ENCODE results near the gene C1orf116.

DNA sequence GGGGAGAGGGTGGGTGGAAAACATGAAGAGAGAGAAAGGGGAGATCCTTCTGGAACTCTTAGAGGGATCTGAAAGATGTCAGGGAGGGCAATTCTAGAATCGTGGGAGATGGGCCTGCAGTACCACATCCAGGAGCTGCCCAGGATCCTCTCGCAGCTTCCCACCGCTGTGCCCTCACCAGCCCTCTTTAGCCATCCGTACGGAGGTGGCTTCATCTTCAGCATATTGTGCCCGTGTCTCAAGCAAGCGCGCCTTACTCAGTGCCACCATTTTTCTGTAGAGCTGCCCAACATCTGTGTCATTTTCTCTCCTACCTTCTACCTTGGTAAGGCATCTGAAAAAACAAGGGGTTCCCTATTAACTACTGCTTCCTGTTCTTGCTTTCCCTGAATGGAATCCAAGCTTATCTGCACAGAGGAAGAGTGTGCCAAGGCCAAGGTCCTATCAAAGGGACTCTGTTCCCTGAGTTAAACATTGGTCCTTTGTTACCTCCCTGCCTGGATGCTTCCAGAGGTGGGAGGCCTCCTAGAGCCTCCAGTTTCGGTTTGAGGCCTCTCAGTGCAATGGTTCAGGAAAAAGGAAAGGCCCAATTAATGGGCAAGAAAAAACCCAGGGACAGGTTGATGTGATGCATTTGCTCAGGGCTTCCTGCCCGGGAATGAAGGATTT lies 23.2 kb downstream of the C1orf116 start:
- TF ChIP-seq, protein P1, sequence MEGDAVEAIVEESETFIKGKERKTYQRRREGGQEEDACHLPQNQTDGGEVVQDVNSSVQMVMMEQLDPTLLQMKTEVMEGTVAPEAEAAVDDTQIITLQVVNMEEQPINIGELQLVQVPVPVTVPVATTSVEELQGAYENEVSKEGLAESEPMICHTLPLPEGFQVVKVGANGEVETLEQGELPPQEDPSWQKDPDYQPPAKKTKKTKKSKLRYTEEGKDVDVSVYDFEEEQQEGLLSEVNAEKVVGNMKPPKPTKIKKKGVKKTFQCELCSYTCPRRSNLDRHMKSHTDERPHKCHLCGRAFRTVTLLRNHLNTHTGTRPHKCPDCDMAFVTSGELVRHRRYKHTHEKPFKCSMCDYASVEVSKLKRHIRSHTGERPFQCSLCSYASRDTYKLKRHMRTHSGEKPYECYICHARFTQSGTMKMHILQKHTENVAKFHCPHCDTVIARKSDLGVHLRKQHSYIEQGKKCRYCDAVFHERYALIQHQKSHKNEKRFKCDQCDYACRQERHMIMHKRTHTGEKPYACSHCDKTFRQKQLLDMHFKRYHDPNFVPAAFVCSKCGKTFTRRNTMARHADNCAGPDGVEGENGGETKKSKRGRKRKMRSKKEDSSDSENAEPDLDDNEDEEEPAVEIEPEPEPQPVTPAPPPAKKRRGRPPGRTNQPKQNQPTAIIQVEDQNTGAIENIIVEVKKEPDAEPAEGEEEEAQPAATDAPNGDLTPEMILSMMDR (IDR thresholded peaks at IDR 0.05) = no peak
- no peak for TF ChIP-seq POLR2A (IDR thresholded peaks at IDR 0.05; ENCODE audit: low read length)
- TF ChIP-seq, protein P2, sequence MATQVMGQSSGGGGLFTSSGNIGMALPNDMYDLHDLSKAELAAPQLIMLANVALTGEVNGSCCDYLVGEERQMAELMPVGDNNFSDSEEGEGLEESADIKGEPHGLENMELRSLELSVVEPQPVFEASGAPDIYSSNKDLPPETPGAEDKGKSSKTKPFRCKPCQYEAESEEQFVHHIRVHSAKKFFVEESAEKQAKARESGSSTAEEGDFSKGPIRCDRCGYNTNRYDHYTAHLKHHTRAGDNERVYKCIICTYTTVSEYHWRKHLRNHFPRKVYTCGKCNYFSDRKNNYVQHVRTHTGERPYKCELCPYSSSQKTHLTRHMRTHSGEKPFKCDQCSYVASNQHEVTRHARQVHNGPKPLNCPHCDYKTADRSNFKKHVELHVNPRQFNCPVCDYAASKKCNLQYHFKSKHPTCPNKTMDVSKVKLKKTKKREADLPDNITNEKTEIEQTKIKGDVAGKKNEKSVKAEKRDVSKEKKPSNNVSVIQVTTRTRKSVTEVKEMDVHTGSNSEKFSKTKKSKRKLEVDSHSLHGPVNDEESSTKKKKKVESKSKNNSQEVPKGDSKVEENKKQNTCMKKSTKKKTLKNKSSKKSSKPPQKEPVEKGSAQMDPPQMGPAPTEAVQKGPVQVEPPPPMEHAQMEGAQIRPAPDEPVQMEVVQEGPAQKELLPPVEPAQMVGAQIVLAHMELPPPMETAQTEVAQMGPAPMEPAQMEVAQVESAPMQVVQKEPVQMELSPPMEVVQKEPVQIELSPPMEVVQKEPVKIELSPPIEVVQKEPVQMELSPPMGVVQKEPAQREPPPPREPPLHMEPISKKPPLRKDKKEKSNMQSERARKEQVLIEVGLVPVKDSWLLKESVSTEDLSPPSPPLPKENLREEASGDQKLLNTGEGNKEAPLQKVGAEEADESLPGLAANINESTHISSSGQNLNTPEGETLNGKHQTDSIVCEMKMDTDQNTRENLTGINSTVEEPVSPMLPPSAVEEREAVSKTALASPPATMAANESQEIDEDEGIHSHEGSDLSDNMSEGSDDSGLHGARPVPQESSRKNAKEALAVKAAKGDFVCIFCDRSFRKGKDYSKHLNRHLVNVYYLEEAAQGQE (IDR thresholded peaks at IDR 0.05) = no peak
- TF ChIP-seq, protein P3, sequence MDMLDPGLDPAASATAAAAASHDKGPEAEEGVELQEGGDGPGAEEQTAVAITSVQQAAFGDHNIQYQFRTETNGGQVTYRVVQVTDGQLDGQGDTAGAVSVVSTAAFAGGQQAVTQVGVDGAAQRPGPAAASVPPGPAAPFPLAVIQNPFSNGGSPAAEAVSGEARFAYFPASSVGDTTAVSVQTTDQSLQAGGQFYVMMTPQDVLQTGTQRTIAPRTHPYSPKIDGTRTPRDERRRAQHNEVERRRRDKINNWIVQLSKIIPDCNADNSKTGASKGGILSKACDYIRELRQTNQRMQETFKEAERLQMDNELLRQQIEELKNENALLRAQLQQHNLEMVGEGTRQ (IDR thresholded peaks at IDR 0.05) = no peak
- no peak for TF ChIP-seq JUN (IDR thresholded peaks at IDR 0.05)
- no peak for TF ChIP-seq PHF8 (IDR thresholded peaks at IDR 0.05; ENCODE audit: borderline replicate concordance, low read depth)
- no peak for TF ChIP-seq EP300 (IDR thresholded peaks at IDR 0.05)
- TF ChIP-seq JUNB (IDR thresholded peaks at IDR 0.05) = no peak
- no peak for TF ChIP-seq RFX5 (IDR thresholded peaks at IDR 0.05)
- TF ChIP-seq TFCP2L1 (CRISPR knock-in tag; IDR thresholded peaks at IDR 0.05) = no peak
- TF ChIP-seq MAFK (IDR thresholded peaks at IDR 0.05; ENCODE audit: partially characterized antibody) = no peak
- no peak for TF ChIP-seq SREBF2 (IDR thresholded peaks at IDR 0.05)

All from A549 (cell line).